ENCODE measurements around the gene TBCEL.
"Not testable (repeated sequence)": the region's sequence is repeated elsewhere in the genome, so short reads cannot be mapped to it uniquely, and the experiment has no call there.

Gene TBCEL, protein sequence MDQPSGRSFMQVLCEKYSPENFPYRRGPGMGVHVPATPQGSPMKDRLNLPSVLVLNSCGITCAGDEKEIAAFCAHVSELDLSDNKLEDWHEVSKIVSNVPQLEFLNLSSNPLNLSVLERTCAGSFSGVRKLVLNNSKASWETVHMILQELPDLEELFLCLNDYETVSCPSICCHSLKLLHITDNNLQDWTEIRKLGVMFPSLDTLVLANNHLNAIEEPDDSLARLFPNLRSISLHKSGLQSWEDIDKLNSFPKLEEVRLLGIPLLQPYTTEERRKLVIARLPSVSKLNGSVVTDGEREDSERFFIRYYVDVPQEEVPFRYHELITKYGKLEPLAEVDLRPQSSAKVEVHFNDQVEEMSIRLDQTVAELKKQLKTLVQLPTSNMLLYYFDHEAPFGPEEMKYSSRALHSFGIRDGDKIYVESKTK

DNA sequence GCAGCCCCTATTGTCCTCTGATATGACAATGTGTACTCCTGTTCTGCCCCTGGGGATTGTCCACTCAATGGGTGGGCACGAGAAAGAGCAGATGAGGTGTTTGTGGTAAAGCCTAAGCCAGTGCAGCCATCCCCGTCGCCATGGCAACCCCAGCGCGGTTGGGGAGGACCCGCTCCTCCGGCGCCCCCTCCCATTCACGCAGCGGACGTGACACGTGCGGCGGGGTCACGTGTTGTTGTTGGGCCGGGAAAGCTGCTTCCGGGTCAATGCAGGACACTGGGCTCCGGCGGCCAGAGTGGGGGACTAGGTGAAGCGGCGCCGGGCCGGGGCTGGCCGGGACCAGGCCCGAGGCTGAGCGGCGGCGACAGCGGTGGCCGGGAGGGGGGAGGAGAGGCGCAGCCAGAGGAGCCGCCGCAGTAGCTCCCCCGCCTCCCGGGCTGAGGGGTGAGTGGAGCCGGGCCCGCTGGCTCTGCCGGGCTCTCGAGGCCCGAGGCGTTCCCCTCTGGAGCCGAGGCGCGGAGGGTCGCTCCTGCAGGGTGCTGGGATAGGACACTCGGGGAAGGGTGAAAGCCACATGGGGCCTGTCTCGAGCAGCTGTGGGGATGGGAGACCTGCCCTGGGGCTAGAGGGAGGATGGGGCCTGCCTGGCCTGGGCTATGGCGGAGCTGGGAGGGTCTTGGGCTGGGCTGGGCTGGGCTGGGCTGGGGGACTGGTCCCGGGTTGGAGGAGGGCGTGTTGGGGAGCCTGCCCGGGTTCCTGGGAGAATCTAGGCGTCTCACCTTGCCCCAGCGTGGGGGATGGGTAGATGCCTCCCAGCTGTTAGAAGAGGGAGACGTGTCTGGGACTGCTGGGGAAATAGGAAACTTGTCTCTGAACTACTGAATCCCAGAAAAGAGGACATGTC lies at the start of gene TBCEL:
Gene TBCEL, plus strand, starts transcription at position 255 of the 904 bp plus-strand sequence. CDS start 21,589 bp downstream, outside the sequence.
- peak; percentile 91 for DNase-seq

DNA sequence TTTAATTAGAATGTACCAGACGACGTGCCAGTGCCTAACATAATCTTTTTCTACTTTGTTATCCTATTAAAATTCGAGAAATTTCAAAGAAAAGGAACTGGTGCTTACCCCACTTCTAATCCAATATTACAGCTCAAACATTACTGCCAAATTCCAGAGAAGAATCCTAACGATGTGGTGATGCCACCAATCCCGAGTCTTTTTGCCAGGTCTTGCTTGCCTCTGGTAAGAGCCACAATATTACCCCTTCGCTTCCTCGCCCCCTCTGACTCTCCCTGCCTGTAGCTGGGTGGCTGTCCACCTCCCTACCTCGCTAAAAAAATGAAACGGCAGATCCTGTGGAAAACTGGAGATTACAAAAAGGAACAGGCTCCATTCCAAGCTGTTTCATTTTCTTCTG lies 49.4 kb upstream of the TBCEL start:
- DNase-seq: no peak

DNA sequence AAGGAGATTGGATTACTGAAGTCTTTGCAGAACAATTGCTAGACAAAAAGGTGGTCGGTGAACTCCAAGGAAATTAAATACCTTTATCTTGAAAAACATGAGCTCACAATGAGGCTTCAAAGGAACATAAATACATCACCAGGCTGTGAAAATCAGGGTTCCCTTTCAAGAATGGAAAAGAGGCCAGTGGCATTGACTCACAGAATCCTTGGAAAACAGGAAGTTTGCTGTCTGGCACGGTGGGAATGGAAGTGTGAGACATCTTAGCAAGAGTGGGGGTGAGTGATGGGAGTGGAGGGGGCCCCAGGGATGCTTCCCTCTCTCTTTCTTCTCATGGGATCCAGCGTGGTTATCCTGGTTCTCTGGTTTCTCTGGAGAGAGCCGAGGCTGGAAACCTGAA lies 48.9 kb upstream of the TBCEL start:
- no peak for DNase-seq

DNA sequence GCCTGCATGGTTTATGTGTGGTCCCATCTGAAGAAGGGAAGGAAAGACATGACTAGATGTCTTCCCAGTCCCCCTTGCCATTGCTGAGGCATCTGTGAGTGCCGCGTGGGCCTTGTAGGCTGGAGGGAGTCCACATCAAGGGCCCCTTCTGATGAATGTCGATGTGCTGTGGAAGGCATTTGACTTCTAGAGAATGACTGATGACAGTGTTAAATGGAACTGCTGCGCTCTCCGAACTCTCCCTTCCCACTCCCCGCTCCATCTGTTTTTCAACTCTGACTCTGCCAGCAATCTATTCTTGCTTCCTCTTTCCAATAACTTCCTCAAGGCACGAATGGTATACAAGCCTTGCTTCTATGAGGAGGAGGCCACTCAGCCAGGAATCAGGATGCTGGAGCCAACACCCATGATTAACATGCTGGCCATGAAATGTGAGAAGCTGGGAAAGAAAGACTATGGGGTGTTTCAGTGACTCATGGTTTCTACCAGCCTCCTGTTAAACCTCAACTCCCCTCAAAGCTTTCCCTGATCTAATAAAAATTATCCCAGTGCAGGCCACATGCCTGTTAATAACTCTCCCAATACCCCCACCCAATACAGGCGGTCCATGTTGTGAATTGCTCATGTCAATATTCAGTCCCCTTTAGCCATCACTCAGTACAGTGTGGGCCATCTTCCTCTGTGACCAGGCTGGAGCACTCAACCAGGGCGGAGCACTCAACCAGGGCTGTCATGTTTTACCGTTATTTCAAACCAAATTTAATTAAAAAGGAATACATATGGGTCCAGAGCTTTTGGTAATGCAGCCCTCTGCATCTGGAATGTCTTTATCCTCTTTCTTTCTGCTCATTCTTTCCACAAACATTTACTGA lies 46.4 kb upstream of the TBCEL start:
- DNase-seq: no peak

DNA sequence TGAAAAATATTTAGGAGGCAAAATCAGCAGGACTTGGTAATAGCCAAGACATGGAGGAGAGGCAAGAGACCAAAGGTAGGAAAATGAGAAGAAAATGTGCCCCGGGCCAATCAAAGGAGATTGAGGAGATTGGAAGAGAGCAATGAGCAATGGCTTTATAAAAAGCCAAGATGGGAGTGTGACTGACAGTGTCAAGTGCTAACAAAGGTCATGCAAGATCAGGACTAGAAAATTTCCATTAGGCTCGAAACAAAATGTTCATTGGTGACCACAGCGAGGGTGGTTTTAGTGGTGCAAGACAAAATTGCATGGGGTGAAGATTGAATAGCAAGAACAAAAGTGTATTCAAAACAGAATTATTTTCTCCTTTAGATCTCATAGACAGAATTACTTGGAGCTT lies 45.2 kb upstream of the TBCEL start:
- DNase-seq: no peak

DNA sequence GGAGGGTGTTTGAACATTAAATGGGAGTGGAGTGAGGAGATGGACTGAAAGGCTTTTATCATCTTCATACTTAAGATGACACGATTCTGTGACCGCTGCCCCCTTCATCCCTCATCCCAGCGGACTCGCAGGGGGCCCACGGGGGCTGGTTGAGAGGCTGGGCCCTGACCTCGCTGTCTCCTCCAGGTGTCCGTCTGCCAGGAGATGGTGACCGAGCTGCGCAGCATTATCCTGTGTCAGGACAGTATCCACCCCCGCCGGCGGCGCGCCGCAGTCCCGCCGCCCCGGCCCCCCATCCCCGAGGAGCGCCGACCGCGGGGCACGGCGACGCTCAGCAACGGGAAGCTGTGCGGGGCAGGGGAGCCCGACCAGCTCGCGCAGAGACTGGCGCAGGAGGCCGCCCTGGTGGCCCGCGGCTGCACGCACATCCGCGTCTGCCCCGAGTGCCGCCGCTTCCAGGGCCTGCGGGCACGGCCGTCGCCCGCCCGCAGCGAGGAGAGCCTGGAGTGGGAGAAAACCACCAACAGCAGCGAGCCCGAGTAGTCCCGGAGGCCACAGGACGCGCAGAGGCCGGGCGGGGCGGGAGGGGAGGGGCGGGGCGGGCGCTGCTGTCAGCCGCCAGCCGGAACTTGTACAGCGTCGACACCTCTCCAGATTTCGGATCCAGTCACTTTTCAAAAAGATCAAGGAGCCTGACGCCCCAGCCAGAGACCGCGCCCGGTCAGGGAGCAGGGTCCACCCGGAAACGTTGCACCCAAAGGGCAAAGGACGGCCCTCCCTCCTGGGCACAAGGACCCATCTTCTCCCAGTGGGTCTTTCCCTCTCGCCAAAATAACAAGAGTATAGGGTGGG lies 38.0 kb upstream of the TBCEL start:
- DNase-seq: peak; percentile 52

DNA sequence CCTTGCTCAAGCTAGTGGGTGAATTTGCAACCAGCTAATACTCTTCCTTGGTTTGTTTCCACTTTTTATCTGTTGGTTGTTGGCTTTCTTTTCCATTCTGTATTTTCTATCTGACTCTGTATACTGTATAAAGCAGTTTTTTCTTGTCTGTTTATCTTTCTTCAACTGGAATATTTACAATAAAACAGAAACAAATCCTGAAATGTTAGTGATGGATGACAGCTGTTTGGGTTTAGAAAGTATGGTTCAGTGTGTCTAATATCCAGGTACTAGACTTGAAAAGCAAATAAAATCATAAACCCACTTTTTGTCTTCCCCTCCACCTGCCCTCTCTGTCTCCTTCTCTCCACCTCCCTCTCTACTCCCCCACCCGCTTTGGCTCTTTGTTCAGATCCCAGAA lies 35.3 kb upstream of the TBCEL start:
- no peak for DNase-seq

DNA sequence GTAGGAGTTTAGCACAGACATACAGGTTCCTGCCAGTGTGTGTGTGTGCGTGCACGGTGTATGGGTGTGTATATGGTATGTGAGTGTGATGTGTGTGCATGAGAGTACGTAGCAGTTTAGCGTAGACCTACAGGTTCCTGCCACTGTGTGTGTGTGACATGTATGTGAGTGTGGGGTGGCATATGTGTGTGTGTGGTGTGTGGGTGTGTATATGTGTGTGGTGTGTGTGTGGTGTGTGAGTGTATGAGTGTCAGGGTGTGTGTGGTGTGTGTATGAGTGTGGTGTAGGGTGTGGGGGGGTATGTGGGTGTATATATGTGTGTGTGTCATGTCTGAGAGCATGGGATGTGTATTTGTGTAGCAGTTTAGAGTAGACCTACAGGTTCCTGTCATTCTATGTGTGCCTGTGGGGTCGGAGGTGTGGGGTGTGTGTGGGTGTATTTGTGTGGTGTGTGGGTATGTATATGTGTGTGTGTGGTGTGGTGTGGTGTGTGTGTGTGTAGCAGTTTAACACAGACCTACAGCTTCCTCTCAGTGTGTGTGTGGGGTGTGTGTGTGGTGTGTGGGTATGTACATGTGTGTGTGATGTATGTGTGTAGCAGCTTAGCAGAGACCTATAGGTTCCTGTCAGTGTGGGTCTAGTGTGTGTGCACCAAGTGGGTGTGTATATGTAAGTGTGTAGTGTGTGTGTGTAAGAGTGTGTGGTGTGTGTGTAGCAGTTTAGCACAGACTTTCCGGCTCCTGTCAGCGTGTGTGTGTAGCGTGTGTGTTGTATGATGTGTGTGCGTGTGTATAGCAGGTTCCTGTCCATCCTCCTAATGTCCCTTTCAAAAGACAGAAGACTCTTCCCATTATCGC lies 31.8 kb upstream of the TBCEL start:
- no peak for DNase-seq

DNA sequence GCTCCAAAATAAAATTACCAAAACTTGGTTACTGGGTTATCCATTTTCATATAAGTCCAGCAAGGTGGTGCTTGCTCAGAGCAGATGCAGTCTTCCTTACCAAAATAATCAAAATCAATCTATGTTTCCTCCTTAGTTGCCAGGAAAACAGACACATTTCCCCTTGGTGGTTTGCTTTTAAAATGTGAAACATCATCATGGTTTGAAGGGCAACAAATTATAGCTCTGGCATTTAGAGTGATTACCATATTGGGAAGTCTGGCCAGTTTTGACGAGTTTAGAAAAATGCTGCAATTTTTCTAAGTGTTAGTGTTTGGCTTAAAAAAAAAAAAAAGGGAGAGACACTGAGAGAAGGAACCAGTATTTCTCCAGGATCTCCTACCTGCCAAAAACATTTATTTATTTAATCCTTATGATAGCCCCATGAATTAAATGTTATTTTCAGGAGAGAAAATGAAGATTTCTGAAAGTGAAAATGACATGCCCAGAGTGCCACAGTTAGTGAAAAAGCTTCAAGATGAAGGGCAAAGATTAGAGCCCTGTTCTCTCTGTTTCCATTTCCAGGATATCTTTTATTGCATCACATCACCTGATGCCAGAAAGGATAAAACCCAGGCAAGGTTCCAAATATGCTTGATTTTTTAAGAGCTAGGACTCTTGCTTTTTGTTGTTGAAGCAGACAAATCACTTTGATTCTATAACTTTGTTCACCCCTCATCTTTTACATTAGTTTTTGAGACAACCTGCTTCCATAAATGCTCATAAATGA lies 29.6 kb upstream of the TBCEL start:
- no peak for DNase-seq

DNA sequence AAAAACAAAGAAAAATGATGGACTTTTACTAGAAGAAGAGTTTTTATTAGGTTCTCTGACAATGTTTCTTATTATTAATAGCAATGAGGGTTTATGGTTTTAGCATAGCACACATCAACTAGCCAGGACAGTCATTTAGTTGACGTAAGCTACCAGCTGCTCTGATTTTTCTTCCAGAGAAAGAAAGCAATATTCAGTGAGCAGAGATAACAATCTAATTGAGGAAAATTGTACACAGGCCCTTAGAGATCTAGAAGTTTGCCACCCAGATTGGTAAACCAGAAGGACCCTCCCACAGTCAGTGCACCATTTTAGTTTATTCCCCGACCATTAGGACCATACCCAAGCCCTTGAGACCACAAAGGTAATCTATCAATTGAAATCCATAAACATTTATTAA lies 28.7 kb upstream of the TBCEL start:
- no peak for DNase-seq

DNA sequence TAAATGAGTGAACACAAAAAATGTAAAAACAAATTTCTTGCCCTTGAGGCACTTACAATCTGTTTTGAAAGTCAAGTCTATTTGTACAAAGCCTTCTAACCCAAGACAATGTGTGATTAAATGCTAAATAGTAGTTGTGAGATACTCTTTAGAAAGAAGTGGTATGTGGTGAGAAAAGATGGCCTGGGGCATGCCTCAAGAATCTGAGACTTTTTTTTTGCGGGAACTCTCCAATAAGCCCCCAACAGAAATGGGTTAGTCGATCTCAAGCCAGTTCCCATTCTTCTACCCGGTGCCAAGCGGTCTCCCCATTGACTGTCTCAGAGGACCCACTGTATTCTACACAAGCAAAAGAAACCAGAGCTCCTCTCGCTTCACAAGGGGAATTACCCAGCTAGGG lies 26.9 kb upstream of the TBCEL start:
- DNase-seq: no peak

DNA sequence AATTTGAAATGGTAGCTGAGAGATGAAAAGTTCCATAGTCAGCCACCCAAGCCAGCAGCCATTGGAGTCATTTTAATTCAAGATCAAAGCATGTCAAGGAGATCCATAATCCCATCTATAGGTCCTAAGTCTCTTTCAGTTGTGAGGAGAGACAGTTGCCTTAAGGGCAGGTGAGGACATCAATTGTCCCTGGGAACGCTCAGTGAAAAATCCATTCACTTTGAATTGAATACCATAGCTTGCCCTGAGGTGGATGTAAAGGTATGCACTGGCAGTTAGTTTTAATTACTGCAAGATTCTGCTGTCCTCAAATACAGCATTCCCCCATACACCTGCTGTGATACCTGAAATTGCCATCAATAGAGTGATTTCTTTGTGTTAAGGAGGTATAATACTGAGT lies 25.3 kb upstream of the TBCEL start:
- no peak for DNase-seq

DNA sequence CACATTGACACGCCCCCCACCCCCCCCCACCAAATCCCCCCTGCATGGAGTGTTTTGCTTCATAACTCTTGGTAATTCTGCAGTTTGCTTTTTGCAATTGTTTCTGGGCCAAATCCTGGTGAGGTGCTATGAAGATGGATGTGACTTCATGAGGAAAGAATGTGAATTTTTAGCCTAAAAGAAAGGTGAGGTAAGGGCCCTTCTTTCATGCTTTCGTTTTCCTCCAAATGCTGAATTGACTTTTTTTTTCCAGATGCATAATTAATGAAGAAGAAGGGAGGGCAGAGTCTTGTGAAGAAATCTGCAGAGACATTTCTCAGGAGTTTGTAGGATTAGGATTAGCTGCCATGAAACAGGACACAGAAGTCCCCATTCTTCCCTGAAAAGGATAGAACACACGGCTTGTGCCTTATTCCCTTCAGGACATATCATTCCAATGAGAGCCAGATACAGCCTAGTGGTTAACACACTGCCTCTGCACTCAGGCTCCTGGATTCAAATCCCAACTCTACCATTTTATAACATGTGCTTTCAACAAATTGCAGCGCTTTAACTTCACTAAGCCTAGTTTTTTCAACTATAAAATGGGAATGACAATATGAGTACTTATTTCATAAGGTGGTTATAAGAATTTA lies 19.6 kb upstream of the TBCEL start:
- DNase-seq: no peak

DNA sequence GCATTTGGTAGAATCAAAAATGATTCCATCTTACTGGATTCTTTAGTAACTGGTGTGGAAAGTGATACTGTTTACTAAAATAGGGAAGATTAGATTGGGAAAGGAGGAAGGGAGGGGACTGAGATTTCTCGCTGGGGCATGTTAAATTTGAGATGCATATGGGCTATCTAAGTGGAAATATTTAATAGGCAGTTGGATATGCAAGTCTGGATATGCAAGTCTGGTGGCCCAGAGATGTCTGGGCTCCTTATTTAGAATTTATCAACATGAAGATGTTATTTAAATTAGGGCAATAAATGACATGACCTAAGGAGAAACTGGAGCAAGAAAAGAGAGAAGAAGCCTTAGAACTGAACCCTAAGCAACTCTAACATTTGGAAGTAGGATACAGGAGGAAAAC lies 17.0 kb upstream of the TBCEL start:
- no peak for DNase-seq

DNA sequence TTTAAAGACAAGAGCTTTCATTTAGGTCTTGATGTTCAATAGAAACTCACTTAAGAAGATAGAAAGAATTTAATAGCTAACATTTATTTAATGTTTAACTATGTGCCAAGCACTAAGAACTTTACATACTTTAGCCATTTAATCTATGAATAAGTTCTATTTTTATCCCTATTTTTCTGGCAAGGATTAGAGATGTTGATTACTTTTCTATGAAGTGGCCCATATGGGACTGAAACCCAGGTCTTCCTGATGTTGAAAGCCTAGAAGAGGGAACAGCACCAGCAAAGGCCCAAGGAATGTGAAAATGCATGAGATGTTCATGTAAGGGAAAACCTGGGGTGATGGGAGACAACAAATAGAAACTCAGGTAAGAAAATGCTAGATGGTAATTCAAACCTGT lies 15.4 kb upstream of the TBCEL start:
- no peak for DNase-seq

DNA sequence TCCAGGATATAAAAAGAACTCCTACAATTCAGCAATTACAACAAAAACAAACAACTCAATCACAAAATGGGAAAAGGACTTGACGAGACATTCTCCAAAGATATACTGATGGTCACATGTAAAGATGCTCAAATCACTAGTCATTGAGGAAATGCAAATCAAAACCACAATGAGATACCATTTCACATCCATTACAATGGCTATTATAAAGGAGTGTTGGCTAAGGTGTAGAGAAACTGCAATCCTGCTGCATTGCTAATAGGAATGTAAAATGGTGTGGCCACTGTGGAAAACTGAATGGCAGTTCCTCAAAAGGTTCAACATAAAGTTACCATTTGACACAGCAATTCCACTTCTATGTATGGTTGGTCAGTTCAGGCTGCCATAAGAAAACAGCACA lies 11.8 kb upstream of the TBCEL start:
- no peak for DNase-seq

DNA sequence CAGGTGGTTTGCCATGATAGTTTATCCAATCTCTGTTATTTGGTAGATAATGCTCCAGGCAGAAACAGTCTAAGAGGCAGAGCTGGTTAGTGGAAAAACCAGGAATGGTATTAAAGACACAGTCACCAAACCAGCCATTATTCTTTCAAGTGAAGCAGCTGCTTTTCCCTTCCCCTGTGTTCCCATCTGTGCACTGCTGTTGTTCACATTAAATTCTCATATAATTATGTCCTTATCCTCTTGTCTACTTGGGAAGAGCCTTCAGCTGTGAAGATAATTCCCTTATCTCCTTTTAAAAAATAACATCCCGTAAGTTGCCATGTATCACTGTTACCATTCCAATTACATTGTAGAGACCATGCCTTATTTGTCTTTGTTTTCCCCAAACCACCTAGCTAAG lies 5.2 kb upstream of the TBCEL start:
- no peak for DNase-seq

DNA sequence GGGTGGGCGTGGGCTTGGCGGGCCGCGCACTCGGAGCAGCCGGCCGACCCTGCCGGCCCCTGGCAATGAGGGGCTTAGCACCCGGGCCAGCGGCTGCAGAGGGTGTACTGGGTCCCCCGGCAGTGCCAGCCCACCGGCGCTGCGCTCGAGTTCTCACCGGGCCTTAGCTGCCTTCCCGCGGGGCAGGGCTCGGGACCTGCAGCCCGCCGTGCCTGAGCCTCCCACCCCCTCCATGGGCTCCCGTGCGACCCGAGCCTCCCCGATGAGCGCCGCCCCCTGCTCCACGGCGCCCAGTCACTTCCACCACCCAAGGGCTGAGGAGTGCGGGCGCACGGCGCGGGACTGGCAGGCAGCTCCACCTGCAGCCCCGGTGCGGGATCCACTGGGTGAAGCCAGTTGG lies 2.2 kb upstream of the TBCEL start:
- not testable (repeated sequence) for DNase-seq

DNA sequence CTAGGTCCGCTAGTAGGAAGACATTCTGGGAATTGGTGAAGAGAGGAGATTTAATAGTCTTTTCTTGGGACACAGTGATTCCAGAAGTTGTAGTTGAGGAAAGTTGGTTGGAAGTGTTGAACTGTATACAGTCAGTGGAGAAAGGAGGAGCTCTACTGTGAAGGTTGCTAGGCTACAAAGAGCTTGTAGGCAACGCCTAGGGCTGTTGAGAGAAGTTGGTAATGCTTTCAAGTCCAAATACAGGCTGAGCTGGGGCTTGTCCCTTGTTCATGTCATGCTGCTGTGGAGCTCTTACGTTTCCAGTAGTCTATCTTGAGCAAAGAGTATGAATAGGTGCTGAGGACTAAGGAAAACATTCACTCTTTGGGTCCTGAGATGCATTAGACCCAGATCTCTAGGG lies 1.1 kb downstream of the TBCEL start:
- peak; percentile 51 for DNase-seq

DNA sequence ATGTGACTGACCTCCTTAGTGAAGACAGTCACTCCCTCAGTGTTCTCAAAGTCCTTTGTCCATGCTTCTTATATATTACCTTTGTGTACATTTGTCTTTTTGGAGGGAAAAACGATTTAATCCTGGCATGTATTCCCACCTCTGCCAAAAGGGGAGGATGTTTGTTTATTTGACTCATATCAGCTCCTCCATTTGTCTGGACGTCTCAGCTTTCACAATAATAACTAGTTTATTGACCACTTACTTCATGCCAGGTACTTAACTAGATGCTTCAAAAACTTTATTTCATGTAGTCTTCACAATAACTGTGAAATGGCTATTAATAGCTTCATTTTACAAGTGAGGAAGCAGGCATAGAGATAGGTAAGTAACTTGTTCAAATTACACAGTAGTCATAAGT lies 5.3 kb downstream of the TBCEL start:
- DNase-seq: no peak

Data from DMS79 treated with DMSO at 0.1 percent for 48 hours (cell line).